Measurements from ENCODE around the gene SELENOI. TPM values are rescaled to one million over a fixed set of nuclear protein-coding genes. Genes with fewer than 3 reads are reported as not detected.

Gene SELENOI
- total and polyA plus RNA-seq, 10 of the 15 experiments (the other 5 are each of a cell fraction or from before 2014, with no cell fraction given), result 5.2 to 31.4 (median 17.4) TPM

- DNase-seq (ENCODE audit: low read depth, low spot score) (no peak), FAIRE-seq (no peak), ATAC-seq (no peak)
- no peaks in the 10 kb centered on the region for H3K79me2 ChIP-seq (ENCODE audit: control insufficient read depth, insufficient read depth, low read length)
- H3K36me3 ChIP-seq (ENCODE audit: control insufficient read depth in 2 of 2, insufficient read depth in 2 of 2, low read length in 1 of 2), result no peaks in the 10 kb centered on the region
- no peak overlapping the region for H3K4me3 ChIP-seq
- no peaks in the 10 kb centered on the region for H3K9me3 ChIP-seq (replicated peaks; ENCODE audit: control insufficient read depth, insufficient read depth, low read length)
- no peaks in the 10 kb centered on the region for H4K20me1 ChIP-seq (ENCODE audit: control insufficient read depth, insufficient read depth)
- H3K27ac ChIP-seq (ENCODE audit: control insufficient read depth, insufficient read depth), result no peak overlapping the region
- TF ChIP-seq RCOR1 (conservative IDR thresholded peaks at IDR 0.05; ENCODE audit: low read depth, low read length), result no peak
- no peak for TF ChIP-seq TCF7 (IDR thresholded peaks at IDR 0.05; ENCODE audit: borderline replicate concordance)
- no peak for TF ChIP-seq MTA3 (IDR thresholded peaks at IDR 0.05; ENCODE audit: borderline replicate concordance, low read length)
- TF ChIP-seq KAT2A (conservative IDR thresholded peaks at IDR 0.05; ENCODE audit: control insufficient read depth, low read depth, low read length), result no peak
- TF ChIP-seq TAF1 (IDR thresholded peaks at IDR 0.05; ENCODE audit: borderline replicate concordance, low read depth, low read length), result no peak
- TF ChIP-seq, protein P1, sequence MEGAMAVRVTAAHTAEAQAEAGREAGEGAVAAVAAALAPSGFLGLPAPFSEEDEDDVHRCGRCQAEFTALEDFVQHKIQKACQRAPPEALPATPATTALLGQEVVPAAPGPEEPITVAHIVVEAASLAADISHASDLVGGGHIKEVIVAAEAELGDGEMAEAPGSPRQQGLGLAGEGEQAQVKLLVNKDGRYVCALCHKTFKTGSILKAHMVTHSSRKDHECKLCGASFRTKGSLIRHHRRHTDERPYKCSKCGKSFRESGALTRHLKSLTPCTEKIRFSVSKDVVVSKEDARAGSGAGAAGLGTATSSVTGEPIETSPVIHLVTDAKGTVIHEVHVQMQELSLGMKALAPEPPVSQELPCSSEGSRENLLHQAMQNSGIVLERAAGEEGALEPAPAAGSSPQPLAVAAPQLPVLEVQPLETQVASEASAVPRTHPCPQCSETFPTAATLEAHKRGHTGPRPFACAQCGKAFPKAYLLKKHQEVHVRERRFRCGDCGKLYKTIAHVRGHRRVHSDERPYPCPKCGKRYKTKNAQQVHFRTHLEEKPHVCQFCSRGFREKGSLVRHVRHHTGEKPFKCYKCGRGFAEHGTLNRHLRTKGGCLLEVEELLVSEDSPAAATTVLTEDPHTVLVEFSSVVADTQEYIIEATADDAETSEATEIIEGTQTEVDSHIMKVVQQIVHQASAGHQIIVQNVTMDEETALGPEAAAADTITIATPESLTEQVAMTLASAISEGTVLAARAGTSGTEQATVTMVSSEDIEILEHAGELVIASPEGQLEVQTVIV (IDR thresholded peaks at IDR 0.05; ENCODE audit: borderline replicate concordance, partially characterized antibody), result no peak
- RAD21 ChIA-PET (ENCODE audit: unreplicated experiment), result no interaction called here
- no peaks in the 10 kb centered on the region for H3K4me1 ChIP-seq (ENCODE audit: control insufficient read depth, insufficient read depth, low read length)
- SMC1A ChIA-PET (ENCODE audit: uncharacterized antibody, unreplicated experiment), result interaction anchor here (0.5 to 0.7 kb wide), 2 partner anchors 8 to 16 kb away, joined by 3 read pairs; no protein-coding TSS in a partner anchor
- CTCF ChIA-PET, result no interaction called here
- intact Hi-C loops (cut with micrococcal nuclease; ENCODE audit: unreplicated experiment), result no loop called here
- no TSS peak for BruUV-seq (replicated peaks)
- WGBS (ENCODE audit: insufficient coverage, insufficient replicate concordance, low lambda C conversion rate, missing lambda C conversion rate), result 32% methylated on average over 8 of the region's 8 CpGs
- POLR2A ChIA-PET, result no interaction called here
- H3K27me3 ChIP-seq (replicated peaks in 1 of 2; ENCODE audit: control insufficient read depth in 2 of 2, insufficient read depth in 2 of 2, low read length in 1 of 2), result 0 out of 4 replicates have a peak, but pooled peaks cover 0 to 2% of the 10 kb centered on the region in 2 experiments
- H2AFZ ChIP-seq (ENCODE audit: control insufficient read depth, low read depth, low read length), result no peak overlapping the region
- H3K4me2 ChIP-seq (ENCODE audit: control insufficient read depth, insufficient read depth), result no peak overlapping the region
- H3K9ac ChIP-seq (ENCODE audit: control insufficient read depth, insufficient read depth, low read length), result no peak overlapping the region
- in situ Hi-C loops (cut with MboI), result no loop called here
Observed at GRCh38 chr2:26429779-26430578, 84.0 kb downstream of the SELENOI start.
